Measurements from ENCODE around the gene MDFIC2. TPM values are rescaled to one million over a fixed set of nuclear protein-coding genes. Genes with fewer than 3 reads are reported as not detected.

The MDFIC2 gene
- polyA plus RNA-seq, 1 of the 3 experiments (the other 2 are of a cell fraction): not detected

- TF ChIP-seq RFX5 (IDR thresholded peaks at IDR 0.05; ENCODE audit: low read length) (no peak), EZH2phosphoT487 (IDR thresholded peaks at IDR 0.05; ENCODE audit: borderline replicate concordance, low read depth) (no peak), RXRA (IDR thresholded peaks at IDR 0.05; ENCODE audit: borderline replicate concordance, low read depth) (no peak), NRF1 (IDR thresholded peaks at IDR 0.05; ENCODE audit: low read depth, low read length) (no peak), TEAD4 (IDR thresholded peaks at IDR 0.05; ENCODE audit: borderline replicate concordance, insufficient read depth) (no peak), RCOR1 (IDR thresholded peaks at IDR 0.05; ENCODE audit: low read length) (no peak)
Observed at GRCh38 chr3:70201975-70202374, 110.5 kb downstream of the MDFIC2 start.

GRCh38 chr3:70189884-70190473 is 122.5 kb downstream of the MDFIC2 start:
- Histone ChIP-seq H4K20me1 (ENCODE audit: insufficient read depth) (no peaks in the 10 kb centered on the region), H3K4me2 (no peak overlapping the region), H3K9me2 (no peaks in the 10 kb centered on the region), H2AFZ (ENCODE audit: low read depth) (no peak overlapping the region), H3K4me1 (ENCODE audit: control insufficient read depth in 1 of 2, insufficient read depth in 2 of 2, low read depth in 1 of 2, low read length in 1 of 2) (no peaks in the 10 kb centered on the region), H3K9ac (no peak overlapping the region), H3K27me3 (ENCODE audit: insufficient read depth) (no peaks in the 10 kb centered on the region), H3K4me3 (ENCODE audit: low read depth in 2 of 2, low read length in 1 of 2) (no peak overlapping the region), H3K27ac (ENCODE audit: low read depth in 2 of 2, low read length in 1 of 2) (no peak overlapping the region), H3K79me2 (ENCODE audit: insufficient read depth) (no peaks in the 10 kb centered on the region), H3K9me3 (no peaks in the 10 kb centered on the region), H3K36me3 (replicated peaks in 1 of 2; ENCODE audit: control insufficient read depth in 1 of 2, insufficient read depth in 2 of 2, low read length in 1 of 2) (no peaks in the 10 kb centered on the region), H3F3A (replicated peaks; ENCODE audit: insufficient read depth) (no peaks in the 10 kb centered on the region)
- TF ChIP-seq USF1 (IDR thresholded peaks at IDR 0.05; ENCODE audit: borderline replicate concordance, low read depth) (no peak), MAX (IDR thresholded peaks at IDR 0.05; ENCODE audit: low read depth) (no peak), ZBTB33 (IDR thresholded peaks at IDR 0.05; ENCODE audit: borderline replicate concordance, low read depth) (no peak), MXI1 (IDR thresholded peaks at IDR 0.05; ENCODE audit: low read depth, low read length) (no peak), RFX5 (IDR thresholded peaks at IDR 0.05; ENCODE audit: low read length) (no peak), EZH2phosphoT487 (IDR thresholded peaks at IDR 0.05; ENCODE audit: borderline replicate concordance, low read depth) (no peak), POLR2AphosphoS5 (IDR thresholded peaks at IDR 0.05; ENCODE audit: low read depth, low read length) (no peak), GATA2 (CRISPR knock-in tag; IDR thresholded peaks at IDR 0.05) (no peak), MEF2A (IDR thresholded peaks at IDR 0.05; ENCODE audit: borderline replicate concordance, low read depth) (no peak), YY1 (IDR thresholded peaks at IDR 0.05; ENCODE audit: low read depth) (no peak), TEAD4 (IDR thresholded peaks at IDR 0.05; ENCODE audit: borderline replicate concordance, insufficient read depth) (no peak), RCOR1 (IDR thresholded peaks at IDR 0.05; ENCODE audit: low read length) (no peak), PBX3 (IDR thresholded peaks at IDR 0.05) (no peak)
- POLR2A ChIA-PET: no interaction called here
- CTCF ChIA-PET: interaction anchor here (1.4 kb wide), 1 partner anchor 100 kb away, joined by 3 read pairs; no protein-coding TSS in a partner anchor
- no peak for DNase-seq

More at GRCh38 chr3:70201975-70202374, 110.5 kb downstream of the MDFIC2 start:
- POLR2A ChIA-PET: no interaction called here
- no peak overlapping the region for H3K27ac ChIP-seq (ENCODE audit: low read depth in 2 of 2, low read length in 1 of 2)
- H3F3A ChIP-seq (replicated peaks; ENCODE audit: insufficient read depth): no peaks in the 10 kb centered on the region
- no peak for DNase-seq
- no peaks in the 10 kb centered on the region for H3K9me3 ChIP-seq
- CTCF ChIA-PET: no interaction called here
- no peaks in the 10 kb centered on the region for H3K36me3 ChIP-seq (replicated peaks in 1 of 2; ENCODE audit: control insufficient read depth in 1 of 2, insufficient read depth in 2 of 2, low read length in 1 of 2)
- H3K9me2 ChIP-seq: no peaks in the 10 kb centered on the region
- H3K9ac ChIP-seq: no peak overlapping the region
- H3K27me3 ChIP-seq (ENCODE audit: insufficient read depth): no peaks in the 10 kb centered on the region
- no peaks in the 10 kb centered on the region for H3K79me2 ChIP-seq (ENCODE audit: insufficient read depth)
- H3K4me2 ChIP-seq: no peak overlapping the region
- no peaks in the 10 kb centered on the region for H4K20me1 ChIP-seq (ENCODE audit: insufficient read depth)
- no peak overlapping the region for H2AFZ ChIP-seq (ENCODE audit: low read depth)
- peaks cover 0 to 2% of the 10 kb centered on the region in 2 experiments; a peak in 2 of 4 replicates for H3K4me1 ChIP-seq (ENCODE audit: control insufficient read depth in 1 of 2, insufficient read depth in 2 of 2, low read depth in 1 of 2, low read length in 1 of 2)
- no peak overlapping the region for H3K4me3 ChIP-seq (ENCODE audit: low read depth in 2 of 2, low read length in 1 of 2)

All from SK-N-SH (cell line).